Measurements from ENCODE around the gene SYT8. TPM values are rescaled to one million over a fixed set of nuclear protein-coding genes. Genes with fewer than 3 reads are reported as not detected.
"Not testable (repeated sequence)": the region's sequence is repeated elsewhere in the genome, so short reads cannot be mapped to it uniquely, and the experiment has no call there.

The SYT8 gene
- total RNA-seq, 1 donor from 2014 or later, result 12.5 TPM

DNA sequence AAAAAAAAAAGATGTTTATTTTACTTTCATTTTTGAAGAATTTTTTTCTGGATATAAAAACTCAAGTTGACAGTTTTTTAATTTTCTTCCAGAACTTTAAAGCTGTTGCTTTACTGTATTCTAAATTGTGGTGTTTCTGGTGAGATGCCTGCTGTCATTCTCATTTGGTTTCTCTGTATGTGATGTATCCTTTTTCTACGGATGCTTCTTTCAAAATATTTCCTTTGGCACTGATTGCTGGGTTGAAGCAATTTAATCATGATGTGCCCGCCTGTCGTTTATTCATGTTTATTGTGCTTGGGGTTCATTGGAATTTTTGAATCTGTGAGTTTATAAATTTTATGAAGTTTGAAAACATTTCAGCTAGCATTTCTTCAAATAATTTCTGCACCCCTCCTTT, 41.7 kb upstream of the SYT8 start:
- no peak for TF ChIP-seq CTCF (IDR thresholded peaks at IDR 0.05)
- no peak for DNase-seq
- Histone ChIP-seq H3K4me3 (no peak overlapping the region), H3K27me3 (peaks cover 10% of the 10 kb centered on the region), H3K4me1 (no peaks in the 10 kb centered on the region), H3K27ac (no peak overlapping the region), H3K36me3 (no peaks in the 10 kb centered on the region), H3K9me3 (no peaks in the 10 kb centered on the region)
- no peak for ATAC-seq
- intact Hi-C loops (cut with DNase I), result no loop called here

GRCh38 chr11:1796413-1797011, 38.3 kb upstream of the SYT8 start:
- Histone ChIP-seq H3K27me3 (peaks cover 20% of the 10 kb centered on the region), H3K4me3 (no peak overlapping the region), H3K27ac (no peak overlapping the region), H3K4me1 (no peaks in the 10 kb centered on the region), H3K36me3 (no peaks in the 10 kb centered on the region), H3K9me3 (no peaks in the 10 kb centered on the region)
- intact Hi-C loops (cut with DNase I), result no loop called here
- DNase-seq, result no peak
- TF ChIP-seq CTCF (IDR thresholded peaks at IDR 0.05), result no peak
- ATAC-seq, result no peak

- Histone ChIP-seq H3K27me3 (peaks cover 23% of the 10 kb centered on the region), H3K4me1 (no peaks in the 10 kb centered on the region), H3K9me3 (no peaks in the 10 kb centered on the region), H3K27ac (no peak overlapping the region), H3K36me3 (no peaks in the 10 kb centered on the region), H3K4me3 (no peak overlapping the region)
- ATAC-seq (no peak), DNase-seq (no peak)
- TF ChIP-seq CTCF (IDR thresholded peaks at IDR 0.05), result no peak
- intact Hi-C loops (cut with DNase I), result no loop called here
Observed at GRCh38 chr11:1797391-1798125, 37.2 kb upstream of the SYT8 start.

DNA sequence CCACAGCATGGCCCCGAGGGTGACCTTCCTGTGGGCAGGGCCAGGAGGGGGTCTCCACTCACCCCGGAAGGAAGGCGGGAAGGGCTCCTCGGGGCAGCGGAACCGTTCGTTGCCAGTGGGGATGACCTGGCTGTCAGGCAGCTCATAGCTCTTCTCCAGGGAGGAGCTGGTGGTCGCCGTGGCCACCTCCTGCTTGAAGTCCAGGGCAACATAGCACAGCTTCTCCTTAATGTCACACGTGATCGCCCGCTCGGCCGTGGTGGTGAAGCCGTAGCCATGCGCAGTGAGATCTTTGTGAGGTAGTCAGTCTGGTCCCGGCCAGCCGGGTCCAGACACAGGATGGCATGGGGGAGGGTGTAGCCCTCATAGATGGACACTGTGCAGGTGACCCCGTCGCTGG, 31.5 kb upstream of the SYT8 start:
- H3K27ac ChIP-seq, result no peak overlapping the region
- DNase-seq, result no peak
- intact Hi-C loops (cut with DNase I), result no loop called here
- no peak for ATAC-seq
- H3K27me3 ChIP-seq, result peaks cover 21% of the 10 kb centered on the region
- no peak overlapping the region for H3K4me3 ChIP-seq
- H3K36me3 ChIP-seq, result no peaks in the 10 kb centered on the region
- no peaks in the 10 kb centered on the region for H3K4me1 ChIP-seq
- no peaks in the 10 kb centered on the region for H3K9me3 ChIP-seq
- TF ChIP-seq CTCF (IDR thresholded peaks at IDR 0.05), result no peak

- H3K27me3 ChIP-seq, result peaks cover 21% of the 10 kb centered on the region
- DNase-seq; H3K4me3 ChIP-seq; ATAC-seq; H3K4me1 ChIP-seq; H3K36me3 ChIP-seq; intact Hi-C loops (cut with DNase I); H3K27ac ChIP-seq; H3K9me3 ChIP-seq: not testable (repeated sequence)
Observed at GRCh38 chr11:1803835-1804519, 30.8 kb upstream of the SYT8 start.

GRCh38 chr11:1805525-1805924, 29.3 kb upstream of the SYT8 start:
- H3K27me3 ChIP-seq, result peaks cover 20% of the 10 kb centered on the region
- no peaks in the 10 kb centered on the region for H3K4me1 ChIP-seq
- no peak overlapping the region for H3K4me3 ChIP-seq
- intact Hi-C loops (cut with DNase I), result no loop called here
- no peak overlapping the region for H3K27ac ChIP-seq
- no peaks in the 10 kb centered on the region for H3K36me3 ChIP-seq
- no peak for DNase-seq
- no peak for ATAC-seq
- TF ChIP-seq CTCF (IDR thresholded peaks at IDR 0.05), result no peak
- H3K9me3 ChIP-seq, result no peaks in the 10 kb centered on the region
